ENCODE measurements around the gene MTCH1.
A peak's percentile ranks its signal among the peaks of the same experiment; 100 is the strongest.
"Not testable (repeated sequence)": the region's sequence is repeated elsewhere in the genome, so short reads cannot be mapped to it uniquely, and the experiment has no call there.

MTCH1 gene

DNA sequence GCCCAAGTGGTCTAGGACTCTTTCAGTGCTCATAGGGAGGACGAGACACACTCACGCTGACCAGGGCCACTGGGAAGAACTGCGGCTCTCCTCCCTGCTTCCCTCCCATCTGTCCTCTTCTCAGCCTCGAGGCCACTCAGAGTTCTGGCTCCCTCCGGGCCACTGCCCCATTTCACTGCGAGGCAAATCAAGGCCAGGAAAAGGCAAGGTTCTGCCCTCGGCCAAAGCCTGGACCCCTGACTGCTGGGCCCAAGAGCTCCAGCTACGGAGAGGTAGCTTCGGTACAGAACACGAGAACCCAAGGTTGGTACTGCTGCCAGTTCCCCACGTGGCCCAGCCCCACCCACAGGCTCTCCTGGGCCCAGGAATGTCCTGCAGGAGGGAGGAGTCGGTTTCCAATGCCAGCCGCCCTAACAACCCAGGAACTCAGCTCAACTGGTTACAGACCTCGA is 16.7 kb downstream of the MTCH1 start:
- no peak for DNase-seq

DNA sequence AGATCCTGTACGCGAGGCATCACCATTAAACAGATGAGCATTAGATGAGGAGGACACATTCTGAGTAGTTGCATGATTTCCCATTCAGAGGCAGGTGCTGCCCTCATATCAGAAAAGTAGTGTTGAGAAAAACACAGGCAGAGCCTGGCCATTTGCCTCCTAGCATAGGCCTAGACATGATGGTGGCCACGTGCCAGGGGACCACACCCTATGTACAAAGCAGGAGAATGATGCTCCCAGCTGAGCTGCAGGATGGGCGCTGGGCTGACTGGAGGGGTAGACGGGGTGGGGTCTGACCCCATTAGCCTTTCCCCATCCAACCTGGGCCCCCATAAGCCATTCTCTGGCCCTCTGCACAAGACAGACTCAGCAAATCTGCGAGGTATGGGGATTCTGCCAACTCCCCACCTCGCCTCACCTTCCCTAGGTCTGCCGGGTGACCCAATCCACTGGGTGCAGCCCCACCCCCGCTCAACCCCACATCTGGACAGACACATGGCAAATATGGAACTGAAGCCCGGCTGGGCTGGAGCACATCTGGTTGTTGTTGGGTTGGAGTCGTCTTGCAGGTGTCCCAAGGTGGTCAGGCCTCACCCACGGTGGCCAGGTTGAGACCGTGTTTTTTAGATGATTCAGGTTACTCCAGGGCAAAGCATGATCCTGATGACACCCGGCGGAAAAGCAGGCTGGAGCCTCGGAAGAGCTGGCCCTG is 17.6 kb downstream of the MTCH1 start:
- no peak for DNase-seq

DNA sequence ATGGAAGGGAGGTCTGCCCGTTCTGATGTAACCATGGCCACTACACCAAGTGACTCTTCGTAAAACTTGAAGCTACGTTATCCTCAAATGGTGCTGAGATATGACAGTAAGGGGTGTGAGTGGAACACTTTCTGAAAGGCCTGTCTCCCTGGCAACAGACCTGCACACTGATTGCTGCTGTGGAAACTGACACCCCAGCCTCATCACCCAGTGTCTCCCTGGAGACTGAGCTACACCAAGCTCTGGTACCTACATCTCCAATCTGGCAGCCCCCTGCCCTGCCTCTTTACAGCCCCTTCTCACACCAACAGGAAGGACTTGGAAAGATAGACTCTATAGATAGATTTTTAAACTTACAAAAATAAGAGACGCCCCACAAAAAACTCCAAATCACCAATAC is 18.2 kb downstream of the MTCH1 start:
- no peak for DNase-seq

DNA sequence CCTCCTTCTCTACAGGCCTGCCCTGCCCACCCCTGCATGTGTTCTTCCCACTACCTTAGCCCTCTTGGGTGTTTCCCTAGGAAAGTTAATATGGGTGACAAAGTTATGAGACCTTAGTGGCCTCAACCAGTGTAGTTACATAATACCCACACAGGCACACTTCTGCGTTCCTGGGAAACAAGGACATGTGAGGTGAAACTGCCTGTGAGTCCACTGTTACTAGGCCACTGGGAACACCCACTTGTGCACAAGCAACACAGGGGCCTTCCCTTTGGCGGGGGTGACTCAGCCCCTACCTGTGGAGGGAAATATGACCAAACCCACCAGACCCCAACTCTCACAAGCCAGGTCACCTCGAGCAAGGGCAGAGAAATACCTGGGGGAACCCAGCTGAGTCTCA is 18.7 kb downstream of the MTCH1 start:
- DNase-seq, result no peak

DNA sequence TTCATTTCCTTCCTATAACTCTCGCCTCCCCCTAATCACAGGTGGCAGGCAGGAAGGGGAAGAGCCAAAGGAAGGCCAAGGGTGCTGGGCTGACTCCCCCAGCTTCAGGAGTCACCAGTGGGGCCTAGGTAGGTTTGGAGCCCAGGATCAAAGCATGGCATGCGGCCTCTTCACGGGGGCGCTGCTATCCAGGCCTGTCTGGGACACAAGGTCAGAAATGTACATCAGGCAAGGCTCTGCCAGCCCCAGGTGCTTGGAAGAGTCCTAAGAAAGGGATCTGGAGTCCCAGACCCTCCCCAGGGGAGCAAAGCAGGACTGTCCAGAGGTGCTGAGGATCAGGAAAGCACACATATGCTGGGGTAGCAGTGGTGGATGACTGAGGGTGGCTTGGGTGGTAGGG is 21.1 kb downstream of the MTCH1 start:
- no peak for DNase-seq

DNA sequence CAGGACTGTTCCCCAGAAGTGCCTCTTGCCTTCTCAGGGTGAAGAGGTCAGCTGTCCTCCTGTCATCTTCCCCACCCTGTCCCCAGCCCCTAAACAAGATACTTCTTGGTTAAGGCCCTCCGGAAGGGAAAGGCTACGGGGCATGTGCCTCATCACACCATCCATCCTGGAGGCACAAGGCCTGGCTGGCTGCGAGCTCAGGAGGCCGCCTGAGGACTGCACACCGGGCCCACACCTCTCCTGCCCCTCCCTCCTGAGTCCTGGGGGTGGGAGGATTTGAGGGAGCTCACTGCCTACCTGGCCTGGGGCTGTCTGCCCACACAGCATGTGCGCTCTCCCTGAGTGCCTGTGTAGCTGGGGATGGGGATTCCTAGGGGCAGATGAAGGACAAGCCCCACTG is 21.6 kb downstream of the MTCH1 start:
- DNase-seq, result no peak

DNA sequence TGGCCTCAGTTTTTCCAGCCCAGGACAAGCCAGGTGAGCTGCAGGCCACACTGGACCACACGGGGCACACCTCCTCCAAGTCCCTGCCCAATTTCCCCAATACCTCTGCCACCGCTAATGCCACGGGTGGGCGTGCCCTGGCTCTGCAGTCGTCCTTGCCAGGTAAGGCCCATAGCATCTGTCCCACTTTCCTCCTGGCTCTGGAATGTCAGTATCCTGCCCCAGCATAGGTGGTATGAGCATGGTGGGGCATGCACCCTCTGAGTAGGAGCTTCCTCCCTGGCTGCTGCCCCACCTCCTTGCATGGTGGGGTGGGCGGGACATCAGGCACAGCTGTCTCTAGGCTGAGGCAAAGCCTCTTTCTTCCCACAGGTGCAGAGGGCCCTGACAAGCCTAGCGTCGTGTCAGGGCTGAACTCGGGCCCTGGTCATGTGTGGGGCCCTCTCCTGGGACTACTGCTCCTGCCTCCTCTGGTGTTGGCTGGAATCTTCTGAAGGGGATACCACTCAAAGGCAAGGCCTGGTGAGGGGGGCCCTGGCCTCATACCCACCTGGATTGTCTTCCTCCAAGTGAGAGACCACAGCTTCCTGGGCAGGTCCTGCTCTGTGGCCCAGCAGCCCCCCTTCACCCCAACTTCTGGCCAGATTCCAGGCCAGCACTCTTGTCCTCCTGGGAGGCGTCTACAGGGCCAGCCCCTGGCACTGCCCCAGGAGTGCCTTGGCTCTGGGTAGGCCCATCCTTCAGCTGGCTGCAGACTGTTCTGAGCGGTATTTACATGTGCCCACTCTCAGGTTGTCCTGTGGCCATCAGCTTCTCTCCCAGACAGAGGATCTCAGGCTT is 22.3 kb downstream of the MTCH1 start:
- DNase-seq, result no peak

DNA sequence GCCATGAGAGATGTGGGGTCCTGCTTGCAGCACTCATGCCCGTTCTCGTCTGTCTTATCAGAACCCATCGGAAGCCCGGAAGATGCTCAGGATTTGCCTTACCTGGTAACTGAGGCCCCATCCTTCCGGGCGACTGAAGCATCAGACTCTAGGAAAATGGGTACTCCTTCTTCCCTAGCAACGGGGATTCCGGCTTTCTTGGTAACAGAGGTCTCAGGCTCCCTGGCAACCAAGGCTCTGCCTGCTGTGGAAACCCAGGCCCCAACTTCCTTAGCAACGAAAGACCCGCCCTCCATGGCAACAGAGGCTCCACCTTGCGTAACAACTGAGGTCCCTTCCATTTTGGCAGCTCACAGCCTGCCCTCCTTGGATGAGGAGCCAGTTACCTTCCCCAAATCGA is 23.1 kb downstream of the MTCH1 start:
- DNase-seq, result peak; percentile 56

DNA sequence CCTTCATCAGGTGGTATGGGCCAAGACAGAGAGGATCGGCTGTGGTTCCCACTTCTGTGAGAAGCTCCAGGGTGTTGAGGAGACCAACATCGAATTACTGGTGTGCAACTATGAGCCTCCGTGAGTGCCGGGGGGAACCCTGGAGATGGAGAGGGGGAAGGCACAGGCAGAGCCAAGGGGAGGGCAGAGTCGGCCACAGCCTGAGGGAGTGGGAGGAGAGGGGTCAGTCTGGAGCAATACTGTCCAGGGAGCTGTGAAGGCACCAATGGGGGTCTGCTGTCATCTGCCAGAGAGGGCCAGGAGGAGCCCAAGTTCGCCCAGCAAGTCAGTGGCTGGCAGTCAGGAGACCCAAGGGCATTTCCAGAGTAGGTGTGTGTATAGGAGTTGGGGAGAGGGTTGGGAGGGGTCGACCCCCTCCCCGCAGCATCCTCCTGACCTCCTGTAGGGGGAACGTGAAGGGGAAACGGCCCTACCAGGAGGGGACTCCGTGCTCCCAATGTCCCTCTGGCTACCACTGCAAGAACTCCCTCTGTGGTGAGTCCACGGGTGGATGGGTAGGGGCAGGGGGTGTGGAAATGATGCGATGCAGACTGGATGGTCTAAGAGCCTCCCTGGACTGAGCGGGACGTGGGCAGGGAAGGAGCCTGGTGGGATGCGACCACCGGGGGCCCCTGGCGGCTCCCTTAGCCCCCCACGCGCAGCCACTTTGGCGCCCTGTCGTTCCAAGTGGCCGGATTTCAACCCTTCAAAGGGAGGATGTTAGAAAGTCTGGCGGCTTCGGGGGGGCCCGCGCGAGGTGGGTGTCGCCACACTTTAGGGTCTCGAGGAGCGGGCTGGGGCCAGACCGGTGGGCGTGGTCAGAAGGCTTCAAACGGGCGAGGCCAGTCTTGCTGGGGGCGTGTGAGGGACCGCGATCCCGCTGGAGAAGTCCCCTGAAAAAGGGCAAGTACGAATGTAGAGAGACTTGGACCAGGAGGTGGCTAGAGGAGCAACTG is 24.3 kb downstream of the MTCH1 start:
- no peak for DNase-seq

DNA sequence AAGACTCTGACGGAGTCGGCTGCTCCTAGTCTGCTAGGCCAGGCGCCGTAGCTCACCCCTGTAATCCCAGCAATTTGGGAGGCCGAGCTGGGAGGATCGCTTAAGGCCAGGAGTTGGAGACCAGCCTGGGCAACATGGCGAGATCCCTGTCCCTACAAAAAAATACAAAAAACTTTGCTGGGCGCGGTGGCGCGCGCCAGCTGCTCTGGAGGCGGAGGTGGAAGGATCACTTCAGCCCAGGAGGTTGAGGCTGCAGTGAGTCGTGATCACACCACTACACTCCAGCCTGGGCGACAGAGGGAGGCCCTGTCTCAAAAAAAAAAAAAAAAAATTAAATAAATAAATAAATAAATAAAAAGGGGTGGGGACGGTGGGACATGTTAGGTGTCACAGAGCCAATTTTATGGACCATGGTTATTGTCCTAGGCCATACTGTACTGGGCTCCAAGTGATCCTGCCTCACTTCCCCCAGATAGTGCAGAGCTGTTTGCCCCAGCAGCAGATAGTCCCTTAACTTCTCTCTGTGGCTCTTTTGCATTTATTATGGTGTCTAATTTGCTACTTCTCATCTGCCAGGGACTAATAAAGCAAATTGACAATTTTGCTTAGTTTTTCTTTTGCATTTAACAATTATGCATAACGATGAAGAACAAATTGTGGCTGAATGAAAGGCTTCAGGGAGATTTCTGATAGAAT is 26.3 kb downstream of the MTCH1 start:
- DNase-seq, result no peak

DNA sequence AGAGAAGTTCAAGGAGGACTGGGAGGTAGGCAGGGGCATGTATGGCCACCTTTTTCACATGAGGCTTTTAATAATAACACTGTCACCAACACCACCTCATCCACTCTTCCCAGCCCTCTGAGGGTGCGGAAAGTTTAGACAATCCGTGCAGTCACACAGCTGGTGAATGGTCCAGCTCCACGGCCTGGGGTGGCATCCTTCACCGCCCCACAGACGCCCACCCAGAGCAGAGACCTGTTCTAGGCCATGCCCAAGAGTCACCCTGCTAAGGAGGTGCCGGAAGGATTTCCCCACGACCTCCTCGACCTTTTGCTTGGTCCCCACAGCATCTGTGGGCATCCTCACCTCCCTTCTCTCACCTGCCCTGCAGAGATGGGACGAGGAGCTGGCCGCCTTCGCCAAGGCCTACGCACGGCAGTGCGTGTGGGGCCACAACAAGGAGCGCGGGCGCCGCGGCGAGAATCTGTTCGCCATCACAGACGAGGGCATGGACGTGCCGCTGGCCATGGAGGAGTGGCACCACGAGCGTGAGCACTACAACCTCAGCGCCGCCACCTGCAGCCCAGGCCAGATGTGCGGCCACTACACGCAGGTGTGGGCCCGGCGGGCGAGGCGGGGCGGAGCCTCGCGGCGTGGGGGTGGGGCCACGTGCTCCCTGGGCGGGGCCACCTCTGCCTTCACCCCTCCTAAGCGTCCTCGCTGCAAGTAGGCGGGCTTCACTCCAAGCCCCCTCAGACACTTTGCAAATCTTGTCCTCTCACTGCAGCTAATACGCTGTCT is 27.0 kb downstream of the MTCH1 start:
- DNase-seq, result no peak

DNA sequence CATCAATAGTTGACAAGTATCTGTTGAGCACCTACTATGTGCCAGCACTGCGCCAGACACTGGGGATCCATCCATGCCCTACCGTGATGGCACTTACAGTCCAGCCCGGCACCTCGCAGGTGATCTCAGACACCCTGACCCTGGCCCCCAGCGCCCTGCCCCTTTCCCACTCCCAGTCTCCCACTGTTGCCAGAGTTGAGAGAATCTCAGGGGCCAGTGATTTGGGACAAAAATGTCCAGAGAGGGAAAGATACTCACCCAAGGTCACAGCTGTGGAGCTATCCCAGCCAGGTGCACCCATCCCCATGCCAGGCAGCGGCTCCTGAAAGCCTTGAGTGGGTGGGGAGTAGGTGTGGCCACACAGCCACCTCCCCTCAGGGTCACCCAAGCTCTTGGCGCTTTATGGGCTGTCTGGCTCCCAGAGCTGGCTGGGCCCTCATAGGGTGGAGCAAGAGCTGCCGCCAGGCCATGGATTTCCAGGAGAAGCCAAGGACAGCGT is 28.2 kb downstream of the MTCH1 start:
- no peak for DNase-seq

DNA sequence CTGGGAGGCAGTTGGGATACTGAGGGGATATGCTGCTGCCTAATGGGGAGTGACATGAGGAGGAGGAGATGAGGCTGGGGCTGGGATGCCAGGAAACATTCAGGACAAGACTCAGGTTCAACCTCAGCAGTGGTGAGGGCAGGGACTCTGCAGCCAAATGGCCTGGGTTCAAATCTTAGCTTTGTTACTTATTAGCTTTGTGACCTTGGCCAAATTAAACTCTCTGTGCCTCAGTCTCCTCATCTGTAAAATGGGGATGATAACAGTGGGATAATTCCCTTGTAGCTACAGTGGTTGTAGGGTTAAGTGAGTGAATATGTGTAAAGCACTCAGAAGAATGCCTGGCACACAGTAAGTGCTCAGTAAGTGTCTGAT is 29.6 kb downstream of the MTCH1 start:
- no peak for DNase-seq

DNA sequence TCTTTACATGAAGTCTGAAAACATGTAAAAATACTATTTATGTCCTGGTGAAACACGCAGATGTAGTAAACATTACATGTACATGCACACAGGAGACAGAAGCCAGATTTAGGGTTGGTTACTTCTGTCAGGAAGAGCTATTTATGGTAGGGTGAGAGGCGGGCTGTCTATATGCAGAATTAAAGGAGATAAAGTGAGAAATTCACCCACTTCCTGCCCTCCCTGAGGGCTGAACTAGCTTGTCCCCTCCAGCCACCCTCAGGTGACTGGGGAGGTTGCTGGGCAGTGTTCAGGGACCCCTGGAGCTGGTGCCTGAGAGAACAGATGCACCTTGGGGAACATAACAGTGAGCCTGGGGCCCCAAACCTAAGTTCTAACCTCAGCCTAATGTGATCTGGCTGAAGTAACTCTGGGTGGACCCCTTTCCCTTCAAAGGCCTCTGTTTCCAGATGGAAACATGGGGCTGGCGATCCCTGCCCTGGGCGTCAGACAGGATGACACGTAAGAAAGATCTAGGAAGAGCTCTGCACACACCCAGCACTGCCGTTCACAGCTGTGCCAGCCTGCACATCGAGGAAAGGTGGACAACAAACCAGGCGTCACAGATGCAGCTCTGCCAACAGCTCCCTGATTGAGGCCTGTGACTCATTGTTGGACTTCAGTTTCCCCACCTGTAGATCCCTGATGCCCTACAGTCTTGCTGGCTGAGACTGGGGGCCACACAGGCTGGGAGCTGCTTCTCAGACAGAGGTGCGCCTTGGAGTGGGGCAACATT is 30.1 kb downstream of the MTCH1 start:
- DNase-seq, result no peak

DNA sequence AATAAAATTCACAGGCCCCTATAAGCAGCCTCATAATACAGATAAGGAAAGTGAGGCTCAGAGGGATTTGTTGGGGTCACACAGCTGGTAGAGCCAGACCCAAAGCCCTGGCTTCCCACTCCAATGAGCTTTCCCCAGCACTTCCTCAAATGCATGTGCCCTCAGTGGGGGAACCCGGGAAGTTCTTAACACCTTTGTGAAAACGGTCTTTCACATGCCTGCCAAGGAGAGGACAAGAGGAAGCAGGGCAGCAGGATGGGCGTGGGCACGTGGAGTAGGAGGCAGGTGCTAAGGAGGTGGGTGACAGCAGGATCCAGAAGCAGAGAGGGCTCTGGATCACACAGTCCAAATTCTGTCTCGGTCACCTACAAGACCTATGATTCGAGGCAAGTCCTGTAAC is 30.9 kb downstream of the MTCH1 start:
- no peak for DNase-seq

DNA sequence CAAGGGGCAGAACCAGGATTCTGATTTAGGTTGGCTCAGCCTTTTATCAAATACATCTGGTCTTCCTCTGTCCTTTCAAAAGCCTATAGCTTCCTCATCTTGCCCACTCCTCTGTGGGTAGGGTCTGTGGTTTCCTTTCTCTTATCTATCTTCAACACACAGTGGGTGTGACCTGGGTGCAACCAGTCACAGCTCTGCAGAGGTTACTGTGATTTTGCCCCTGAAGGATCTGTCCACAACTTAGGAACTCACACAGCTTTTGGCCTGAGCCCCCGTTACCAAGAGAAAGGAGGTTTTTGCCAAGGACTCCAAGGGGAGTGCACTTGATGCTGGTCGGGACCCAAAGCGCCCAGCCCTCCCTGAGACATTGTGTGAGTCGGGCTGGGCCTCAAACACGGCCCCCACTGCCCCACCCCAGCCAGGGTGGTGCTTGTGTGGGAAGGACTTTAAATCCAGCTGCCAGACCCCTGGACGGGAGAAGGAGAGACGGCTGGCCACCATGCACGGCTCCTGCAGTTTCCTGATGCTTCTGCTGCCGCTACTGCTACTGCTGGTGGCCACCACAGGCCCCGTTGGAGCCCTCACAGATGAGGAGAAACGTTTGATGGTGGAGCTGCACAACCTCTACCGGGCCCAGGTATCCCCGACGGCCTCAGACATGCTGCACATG is 31.6 kb downstream of the MTCH1 start, which contains the start of gene PI16:
Gene PI16 (plus strand): TSS at position 477 of the 670 bp plus-strand sequence. CDS start 23 bp downstream, at position 500.
- no peak for DNase-seq

DNA sequence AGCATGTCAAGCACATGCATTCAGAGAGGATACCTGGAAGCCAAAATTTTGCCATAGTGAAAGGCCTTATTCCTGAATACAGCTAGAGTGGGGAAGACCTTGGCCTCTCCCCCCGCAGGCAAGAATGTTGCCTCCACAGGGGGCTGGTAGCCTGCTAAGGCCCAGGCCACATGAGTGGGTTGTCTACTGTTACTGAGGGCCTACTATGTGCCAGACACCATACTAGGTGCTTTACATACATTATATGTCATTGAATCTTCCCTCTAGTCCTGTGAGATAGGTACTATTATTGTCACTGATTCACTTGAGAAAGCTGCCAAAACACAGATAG is 32.1 kb downstream of the MTCH1 start:
- DNase-seq, result no peak

DNA sequence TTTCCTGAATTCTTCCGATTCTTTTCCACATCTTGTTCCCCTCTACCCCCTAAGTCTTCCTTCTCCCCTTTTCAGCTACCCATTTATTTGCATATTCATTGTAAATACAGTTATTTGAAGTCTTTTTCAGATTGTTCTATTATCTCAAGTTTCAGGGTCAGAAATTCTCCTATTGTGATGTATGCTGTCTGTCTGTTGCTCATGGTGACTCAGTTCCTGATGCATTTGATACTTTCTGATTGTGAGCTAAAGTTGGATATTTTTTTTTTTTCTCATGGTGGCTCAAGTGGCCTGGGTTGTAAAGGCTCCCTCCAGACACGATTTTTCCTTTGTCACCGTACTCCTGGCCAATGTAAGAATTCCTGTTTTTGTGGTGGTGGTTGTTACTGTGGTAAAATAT is 36.4 kb downstream of the MTCH1 start:
- DNase-seq, result no peak

DNA sequence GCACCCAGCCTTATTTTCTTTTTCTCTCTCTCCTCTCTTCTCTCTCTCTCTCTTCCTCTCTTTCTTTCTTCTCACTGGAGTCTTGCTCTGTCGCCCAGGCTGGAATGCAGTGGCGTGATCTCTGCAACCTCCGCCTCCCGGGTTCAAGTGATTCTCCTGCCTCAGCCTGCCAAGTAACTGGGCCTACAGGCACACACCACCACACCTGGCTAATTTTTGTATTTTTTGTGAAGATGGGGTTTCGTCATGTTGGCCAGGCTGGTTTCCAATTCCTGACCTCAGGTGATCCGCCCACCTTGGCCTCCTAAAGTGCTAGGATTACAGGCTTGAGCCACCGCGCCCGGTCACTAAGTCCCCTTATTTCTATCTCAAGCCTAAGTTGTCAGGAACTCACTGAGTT is 36.9 kb downstream of the MTCH1 start:
- not testable (repeated sequence) for DNase-seq

All from activated CD4-positive, alpha-beta T cell treated with anti-CD3 and anti-CD28 coated beads for 1 hour (primary cell).